ENCODE results near the gene DNAJC18.

DNA sequence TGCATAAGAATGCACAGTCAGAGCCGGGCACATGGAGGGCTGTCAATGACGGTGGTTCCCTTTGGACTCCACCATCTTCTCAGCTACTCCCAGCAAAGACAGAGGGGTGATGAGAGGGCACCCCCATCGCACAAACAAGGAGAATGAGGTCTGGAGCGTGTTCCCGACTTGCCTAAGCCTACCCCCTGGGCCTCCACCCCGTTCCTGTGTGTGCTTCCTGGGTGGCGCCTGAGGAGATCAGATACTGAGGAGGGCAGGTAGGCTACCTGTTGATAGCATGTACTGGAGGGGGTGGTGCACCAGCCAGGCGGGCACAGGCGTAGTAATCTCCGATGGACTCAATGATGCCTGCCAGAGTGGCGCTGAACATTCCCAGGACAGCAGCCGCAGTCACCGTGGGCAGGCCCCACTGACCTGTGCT lies 60.4 kb downstream of the DNAJC18 start:
- TF ChIP-seq, protein P1, sequence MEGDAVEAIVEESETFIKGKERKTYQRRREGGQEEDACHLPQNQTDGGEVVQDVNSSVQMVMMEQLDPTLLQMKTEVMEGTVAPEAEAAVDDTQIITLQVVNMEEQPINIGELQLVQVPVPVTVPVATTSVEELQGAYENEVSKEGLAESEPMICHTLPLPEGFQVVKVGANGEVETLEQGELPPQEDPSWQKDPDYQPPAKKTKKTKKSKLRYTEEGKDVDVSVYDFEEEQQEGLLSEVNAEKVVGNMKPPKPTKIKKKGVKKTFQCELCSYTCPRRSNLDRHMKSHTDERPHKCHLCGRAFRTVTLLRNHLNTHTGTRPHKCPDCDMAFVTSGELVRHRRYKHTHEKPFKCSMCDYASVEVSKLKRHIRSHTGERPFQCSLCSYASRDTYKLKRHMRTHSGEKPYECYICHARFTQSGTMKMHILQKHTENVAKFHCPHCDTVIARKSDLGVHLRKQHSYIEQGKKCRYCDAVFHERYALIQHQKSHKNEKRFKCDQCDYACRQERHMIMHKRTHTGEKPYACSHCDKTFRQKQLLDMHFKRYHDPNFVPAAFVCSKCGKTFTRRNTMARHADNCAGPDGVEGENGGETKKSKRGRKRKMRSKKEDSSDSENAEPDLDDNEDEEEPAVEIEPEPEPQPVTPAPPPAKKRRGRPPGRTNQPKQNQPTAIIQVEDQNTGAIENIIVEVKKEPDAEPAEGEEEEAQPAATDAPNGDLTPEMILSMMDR (IDR thresholded peaks at IDR 0.05; ENCODE audit: poor library complexity) = no peak
- TF ChIP-seq EZH2phosphoT487 (IDR thresholded peaks at IDR 0.05; ENCODE audit: low read depth, severe bottlenecking, unreplicated experiment) = no peak
- TF ChIP-seq EZH2 (IDR thresholded peaks at IDR 0.05; ENCODE audit: borderline replicate concordance) = no peak

Measured in hepatocyte (in vitro differentiated cells).